Measurements from ENCODE around the gene TRAK1.

DNA sequence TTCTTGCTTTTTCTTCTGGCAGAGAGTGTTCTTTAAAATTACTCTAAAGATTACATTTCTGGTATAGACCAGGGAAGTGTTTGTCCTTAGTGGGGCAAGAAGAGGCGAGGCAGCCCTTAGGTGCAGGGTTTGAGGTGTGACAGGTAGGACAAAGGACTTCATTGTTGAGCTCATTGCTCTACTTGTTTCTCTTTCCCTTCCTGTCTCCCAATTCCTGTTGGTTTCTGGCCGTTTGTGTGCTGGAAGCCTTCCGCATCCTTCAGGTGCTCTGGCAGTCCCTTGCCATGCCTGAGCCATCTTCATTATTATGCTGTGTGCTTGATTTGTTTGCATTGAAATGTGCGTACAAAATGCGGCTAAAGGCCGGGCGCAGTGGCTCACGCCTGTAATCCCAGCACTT is 89.7 kb downstream of the TRAK1 start:
- TF ChIP-seq, protein P1, sequence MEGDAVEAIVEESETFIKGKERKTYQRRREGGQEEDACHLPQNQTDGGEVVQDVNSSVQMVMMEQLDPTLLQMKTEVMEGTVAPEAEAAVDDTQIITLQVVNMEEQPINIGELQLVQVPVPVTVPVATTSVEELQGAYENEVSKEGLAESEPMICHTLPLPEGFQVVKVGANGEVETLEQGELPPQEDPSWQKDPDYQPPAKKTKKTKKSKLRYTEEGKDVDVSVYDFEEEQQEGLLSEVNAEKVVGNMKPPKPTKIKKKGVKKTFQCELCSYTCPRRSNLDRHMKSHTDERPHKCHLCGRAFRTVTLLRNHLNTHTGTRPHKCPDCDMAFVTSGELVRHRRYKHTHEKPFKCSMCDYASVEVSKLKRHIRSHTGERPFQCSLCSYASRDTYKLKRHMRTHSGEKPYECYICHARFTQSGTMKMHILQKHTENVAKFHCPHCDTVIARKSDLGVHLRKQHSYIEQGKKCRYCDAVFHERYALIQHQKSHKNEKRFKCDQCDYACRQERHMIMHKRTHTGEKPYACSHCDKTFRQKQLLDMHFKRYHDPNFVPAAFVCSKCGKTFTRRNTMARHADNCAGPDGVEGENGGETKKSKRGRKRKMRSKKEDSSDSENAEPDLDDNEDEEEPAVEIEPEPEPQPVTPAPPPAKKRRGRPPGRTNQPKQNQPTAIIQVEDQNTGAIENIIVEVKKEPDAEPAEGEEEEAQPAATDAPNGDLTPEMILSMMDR (conservative IDR thresholded peaks at IDR 0.05; ENCODE audit: low read depth, low read length) = no peak
- no peak for TF ChIP-seq FOS (IDR thresholded peaks at IDR 0.05; ENCODE audit: low read depth, low read length)
